CD4-positive, alpha-beta T cell treated with Interleukin-2 at 100 ng/mL for 4 hours (primary cell): ENCODE measurements around the gene RWDD4.

Experiments
- DNase-seq: peaks from one replicate; pipeline ENCODE4 v3.0.0-alpha.2; 2020; ENCODE audit warnings: low spot score

The RWDD4 gene

DNA sequence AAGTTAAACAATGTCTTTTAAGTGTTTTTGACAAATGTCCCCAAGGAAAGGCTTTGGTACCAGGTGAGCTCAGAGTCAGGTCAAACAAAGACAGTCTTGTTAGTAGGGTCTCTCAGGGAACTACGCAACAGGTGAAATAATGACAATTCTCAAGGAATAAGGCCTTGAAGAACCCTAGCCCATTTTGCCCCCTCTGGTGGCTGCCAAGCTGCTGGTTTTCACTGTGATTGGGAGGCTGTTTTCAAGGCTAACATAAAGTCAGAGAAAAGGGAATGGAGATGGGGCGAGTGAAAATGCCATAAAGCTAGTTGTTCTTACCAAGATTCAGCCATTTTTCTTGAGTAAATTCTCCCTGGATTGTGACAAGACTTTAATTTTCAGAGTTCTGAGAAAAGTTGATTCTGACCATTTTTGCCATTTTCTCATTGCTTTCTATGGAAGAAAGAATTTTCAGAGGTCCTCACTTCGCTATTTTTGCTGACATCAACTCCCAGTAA lies 58.7 kb downstream of the RWDD4 start:
- DNase-seq, result no peak

DNA sequence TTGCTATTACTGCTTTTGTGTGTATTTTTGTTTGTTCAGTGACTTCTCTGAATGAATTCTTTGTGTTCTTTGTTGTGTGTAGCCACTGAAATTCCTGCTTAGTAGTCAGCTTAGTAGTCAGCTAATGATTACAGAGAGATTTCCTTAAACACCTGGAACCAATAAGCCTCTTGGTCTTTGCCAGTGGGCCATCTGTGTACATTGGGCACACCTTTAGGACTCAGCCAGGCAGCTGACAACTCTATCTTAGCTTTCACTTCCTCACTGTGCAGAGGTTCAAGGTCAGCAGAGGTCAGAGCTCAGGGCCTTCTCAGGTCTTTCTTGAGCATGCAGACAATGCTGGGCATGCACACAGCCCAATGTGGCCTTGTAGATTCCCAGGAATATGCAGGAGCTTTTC lies 59.3 kb downstream of the RWDD4 start:
- no peak for DNase-seq

DNA sequence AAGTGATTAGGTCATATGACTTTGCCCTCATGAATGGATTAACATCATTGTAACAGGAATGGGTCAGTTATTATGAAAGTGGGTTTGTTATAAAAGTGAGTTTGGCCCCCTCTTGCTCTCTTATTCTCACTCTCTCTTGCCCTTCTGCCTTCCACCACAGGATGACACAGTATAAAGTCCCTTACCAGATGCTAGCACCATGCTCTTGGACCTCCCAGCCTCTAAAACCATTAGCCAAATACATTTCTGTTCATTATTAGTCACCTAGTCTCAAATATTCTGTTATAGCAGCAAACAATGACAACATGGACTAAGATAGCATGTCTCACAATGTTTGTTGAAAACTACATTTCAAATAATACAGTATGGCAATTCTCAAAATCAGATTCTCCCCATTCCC lies 59.7 kb downstream of the RWDD4 start:
- no peak for DNase-seq

DNA sequence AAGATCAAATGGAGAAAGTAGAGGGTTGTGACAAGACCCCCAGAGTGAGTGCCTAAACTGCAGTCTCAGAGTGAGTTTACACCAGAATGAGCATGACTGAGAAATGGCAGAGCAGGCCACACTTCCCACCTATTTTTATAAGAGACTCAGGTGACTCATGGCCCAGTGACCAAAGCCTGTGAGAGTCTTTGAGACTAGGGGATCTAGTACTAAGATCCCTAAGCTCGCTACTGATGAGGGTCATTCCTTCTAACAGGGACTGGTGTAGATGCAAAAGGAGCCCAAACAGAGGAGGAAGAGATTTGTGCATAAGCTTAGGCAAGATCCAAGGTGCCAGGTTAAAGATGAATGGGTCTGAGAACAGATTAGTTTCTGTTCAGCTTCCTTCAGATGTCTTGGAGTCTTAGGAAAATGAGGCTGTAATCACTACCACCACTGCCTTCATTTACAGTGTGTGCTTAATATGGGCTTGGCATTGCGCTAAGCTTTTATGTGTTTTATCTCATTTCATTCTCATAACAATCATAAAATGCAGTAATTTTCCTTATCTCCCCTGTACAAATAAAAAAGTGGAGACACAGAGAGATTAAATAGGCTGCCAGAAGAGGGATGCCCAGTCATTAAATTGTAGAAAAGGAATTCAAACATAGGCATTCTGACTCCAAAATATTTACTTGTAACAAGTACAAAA lies 62.8 kb downstream of the RWDD4 start:
- DNase-seq, result no peak

DNA sequence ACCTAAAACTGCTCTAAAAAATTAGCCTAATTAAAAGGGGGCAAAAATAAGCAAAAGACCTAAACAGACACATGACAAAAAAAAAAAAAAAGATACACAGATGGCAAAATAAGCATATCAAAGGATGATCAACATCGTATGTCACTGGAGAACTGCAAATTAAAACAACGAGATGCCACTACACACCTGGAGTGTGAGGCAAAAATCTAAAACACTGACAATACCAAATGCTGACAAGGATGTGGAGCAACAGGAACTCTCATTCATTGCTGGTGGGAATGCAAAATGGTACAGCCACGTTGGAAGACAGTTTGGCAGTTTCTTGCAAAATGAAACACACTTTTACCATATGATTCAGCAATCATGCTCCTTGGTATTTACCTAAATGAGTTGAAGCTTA lies 64.2 kb downstream of the RWDD4 start:
- DNase-seq, result no peak

DNA sequence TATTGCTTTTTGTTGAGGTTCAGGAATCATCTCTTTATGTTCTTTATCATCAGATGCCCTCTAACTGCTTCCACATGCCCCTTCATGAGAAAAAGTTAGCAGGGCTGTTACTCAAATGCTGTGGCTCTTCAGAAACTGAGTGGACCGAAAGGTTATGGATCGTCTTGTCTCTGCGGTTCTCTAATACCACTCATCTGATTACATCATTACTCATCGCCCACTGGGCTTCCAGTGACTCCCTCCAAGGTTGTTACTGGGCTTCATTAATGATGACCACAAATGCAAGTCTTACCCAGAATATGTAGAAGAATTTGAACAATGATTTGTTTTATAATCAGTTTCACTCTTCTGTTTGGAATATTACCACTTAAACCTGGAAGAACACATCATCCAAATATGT lies 67.7 kb downstream of the RWDD4 start:
- DNase-seq, result no peak
